Stimulated activated CD8-positive, alpha-beta memory T cell treated with anti-CD3 and anti-CD28 coated beads, Interleukin-15, amount 100 ng/mL, for 24 hours (primary cell): ENCODE data around the gene TAB3.

ENCODE experiments used
- DNase-seq: peaks from one replicate; pipeline ENCODE4 v3.0.0-alpha.2; 2020; ENCODE audit warnings: low read depth

Gene TAB3

DNA sequence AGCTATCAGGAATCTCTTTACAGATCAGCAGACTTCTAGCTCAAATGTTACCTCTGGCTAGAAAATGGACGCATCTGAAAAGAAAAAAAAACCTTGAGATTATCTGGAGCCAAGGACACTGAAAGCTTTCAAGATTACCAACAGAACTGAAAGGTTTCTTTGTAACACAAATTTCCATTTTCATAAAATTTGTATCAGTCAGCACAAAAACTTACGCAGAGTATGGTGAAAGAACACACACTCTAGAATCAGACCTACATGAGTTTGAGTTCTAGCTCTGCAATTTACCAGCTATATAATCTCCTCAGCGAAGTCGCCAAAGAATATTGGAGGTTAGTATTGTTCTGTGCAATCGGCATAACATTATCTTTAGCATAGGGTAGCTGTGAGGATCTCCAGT, 1.8 kb downstream of the TAB3 start:
- DNase-seq: no peak

DNA sequence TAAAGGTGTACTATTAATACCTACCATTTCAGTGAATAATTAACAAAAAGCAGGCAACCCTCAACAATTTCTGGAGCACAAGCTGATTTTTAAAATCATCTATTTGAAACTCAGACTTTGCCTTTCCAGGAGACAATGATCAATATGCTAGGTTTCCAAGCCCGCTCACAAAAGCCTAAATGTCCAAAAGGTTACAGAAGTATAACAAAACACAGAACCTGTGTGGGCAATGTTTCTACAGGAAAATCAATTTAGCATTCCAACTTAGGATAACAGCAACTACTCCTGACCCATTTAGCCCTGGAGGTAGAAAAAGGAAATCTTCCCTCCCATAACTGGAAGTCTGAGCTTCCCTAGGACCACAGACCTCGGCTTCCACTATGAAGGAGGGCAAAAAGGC, 3.9 kb downstream of the TAB3 start:
- DNase-seq: no peak

DNA sequence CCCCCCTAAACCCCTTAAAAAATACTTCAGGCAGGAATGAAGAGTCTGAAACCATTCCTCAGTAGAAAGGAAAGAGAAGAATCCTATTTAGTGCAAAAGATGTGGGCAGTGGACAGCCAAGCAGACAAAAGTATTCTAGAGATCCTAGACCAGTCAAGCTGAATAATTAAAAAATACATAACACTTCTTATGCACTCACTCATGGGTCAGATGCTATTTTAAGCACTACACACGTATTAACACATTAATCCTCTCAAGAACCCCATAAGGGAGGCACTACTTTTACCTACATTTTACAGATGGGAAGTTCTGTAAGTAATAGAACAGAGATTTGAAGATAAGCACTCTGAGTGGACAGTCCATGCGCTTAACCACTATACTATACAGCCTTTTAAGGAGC, 5.9 kb downstream of the TAB3 start:
- DNase-seq: no peak

DNA sequence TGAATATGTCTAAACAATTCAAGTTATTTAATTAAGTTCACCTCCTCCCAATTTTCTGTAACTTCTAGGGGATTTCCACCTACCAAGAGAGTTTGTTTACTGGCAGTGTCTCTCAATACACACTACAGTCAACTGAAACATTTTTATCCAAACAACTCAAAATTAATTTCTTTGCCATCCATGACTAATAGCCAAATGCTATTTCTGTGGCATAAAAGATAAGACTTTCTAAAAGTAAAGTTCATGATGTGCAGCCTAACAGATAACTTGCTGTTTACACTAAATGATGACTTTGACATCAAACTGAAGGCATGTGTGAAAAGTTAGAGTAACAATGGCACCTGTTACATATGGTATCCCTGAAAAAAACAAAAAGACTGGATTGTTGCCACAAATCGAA, 7.3 kb downstream of the TAB3 start:
- DNase-seq: no peak

DNA sequence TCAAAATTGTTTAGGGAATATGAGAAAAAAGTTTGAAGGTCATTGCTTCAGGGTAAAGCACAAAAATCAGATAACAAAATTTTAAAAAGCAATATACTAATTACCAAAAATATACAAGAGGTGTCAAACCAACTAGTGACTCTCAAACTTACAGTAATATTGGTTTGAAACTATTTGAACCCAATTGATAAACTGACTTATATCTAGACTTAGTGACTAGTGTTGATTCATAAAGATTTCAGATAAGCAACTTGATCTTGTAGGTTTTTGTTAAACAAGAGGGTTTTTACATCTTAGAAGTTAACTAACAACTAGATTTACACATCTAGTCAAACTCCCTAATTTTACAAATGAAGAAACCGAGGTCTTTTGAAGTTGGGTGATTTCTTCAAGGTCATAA, 7.7 kb downstream of the TAB3 start:
- DNase-seq: no peak

DNA sequence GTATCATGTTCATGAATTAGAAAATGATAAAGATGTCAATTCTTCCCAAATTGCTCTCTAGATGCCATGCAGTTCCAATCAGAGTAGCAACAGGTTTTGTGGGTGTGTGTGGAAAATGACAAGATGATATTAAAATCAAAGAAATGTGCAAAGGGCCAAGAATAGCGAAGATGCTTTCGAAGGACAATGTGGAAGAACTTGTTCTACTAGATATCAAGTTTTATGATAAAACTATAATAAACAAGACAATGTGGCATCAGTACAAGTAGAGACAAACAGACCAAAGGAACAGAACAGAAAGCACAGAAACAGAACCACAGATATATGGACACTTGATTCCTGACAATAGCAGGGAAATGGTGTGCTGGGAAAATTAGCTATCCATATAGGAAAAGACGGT, 9.0 kb downstream of the TAB3 start:
- no peak for DNase-seq

DNA sequence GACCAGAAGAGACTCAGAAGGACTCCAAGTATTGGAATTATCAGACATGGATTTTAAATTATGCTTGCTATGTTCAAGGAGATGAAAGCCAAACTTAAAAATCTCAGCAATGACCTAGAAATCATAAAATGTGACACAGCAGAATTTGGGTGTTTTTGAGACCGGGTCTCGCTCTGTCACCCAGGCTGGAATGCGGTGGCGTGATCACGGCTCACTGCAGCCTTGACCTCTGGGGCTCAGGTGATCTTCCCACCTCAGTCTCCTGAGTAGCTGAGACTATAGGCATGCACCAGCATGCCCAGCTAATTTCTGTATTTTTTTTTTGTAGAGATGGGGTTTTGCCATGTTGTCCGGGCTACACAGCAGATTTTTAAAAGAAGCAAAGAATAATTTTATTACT, 12.7 kb downstream of the TAB3 start:
- no peak for DNase-seq

DNA sequence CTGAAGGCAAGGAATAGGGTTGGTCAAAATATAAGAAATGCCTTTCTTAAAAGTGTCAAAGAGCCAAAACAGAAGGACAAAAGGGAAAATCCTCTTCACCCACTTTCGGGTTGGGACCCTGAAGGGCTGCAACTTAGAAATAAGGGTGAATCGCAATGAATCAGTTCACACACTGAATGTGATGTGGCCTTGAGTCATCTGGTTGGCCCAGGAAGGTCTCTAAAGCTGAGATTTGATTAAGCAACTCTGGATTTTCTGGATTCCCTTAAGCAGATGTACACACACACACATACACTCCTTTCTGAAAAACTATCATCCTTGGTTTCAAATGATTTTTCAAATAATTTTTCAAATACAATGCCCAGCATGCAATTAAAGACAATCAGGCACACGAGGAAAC, 13.1 kb downstream of the TAB3 start:
- no peak for DNase-seq

DNA sequence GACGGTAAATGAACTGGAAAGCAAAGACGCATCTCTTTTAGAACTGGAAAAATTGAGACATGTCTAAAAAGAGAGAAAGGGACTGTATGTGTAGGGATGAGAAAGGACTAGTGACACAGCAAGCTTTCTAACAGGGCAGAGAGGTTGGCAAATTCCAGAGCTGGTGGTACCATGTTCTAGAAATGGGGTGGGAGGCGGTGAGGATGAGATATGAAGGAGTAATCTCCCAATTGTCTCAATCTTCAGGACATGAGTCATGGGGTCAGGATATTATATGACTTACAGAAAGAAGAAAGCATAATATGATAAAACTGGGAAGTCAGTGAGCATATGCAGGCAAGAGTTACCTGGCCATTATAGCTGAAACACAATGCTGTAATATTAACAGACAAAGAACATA, 14.2 kb downstream of the TAB3 start:
- no peak for DNase-seq

DNA sequence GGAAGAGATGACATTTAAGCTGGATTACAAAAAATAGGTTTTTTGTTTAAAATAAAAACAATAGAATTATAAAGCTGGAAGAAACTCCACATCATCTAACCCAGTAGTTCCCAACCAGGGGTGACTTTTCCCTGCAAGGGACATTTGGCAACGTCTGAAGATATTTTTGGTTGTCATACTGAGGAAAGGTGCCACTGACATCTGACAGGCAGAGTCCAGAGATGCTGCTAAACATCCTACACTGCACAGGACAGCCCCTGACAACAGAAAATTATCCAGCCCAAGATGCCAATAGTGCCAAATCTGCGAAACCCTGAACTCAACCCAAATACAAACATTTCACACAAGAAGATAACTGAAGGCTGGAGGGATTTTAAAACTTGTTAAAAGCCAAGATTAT, 18.5 kb downstream of the TAB3 start:
- DNase-seq: no peak

DNA sequence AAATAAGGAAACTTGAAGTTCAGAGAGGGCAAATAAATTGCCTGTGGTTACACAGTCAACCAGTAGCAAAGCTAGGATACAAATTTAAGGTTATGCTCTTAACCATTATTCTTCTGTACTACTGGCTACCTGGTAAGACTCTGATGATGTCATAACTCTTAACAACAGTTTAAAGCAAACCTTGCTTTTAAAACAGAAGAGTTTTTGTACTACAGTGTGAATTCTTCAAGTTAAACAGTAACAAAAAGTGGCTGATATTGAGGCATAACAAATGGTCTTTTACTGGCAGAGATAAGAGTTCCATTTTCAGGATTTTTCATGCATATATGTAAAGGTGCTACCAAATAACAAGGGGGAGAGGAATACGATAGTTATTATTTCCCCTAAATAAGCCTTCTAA, 23.4 kb downstream of the TAB3 start:
- DNase-seq: no peak

DNA sequence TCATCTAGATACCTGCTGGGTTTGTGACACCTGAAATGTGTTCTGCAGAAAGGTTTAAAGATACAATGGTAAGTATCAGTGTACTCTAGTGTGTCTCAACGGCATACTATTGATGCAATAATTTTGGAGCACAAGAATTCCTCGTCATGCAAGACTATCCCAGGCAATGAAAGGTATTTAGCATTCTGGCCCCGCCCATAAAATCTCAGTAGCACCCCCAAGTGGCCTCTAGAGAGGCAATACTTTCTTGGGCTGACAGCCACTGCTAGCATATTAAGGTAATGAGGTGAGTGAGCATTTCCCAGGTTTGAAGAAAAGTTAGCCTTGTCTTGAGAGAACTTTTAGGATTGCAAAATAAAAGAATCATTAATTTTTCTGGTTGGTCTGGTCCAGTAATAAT, 24.0 kb downstream of the TAB3 start:
- DNase-seq: no peak

DNA sequence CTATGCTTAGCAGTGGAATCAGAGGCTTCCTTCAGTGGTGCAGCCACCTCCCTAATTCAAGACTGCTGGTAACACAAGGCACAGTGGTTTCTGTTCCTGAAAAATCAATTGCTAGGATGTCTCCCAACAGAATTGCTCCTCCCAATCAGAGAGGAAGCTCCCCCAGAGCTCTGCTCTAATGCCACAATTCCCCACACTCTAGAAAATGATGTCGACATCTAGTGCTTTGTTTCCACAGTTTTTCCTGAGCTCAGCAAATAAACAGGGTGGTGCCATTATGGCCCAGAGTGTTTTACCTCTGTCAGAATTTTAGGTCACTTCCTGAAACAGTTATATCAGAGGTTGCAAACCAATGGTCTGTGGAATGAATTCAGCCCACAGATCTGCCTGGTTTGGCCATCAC, 24.7 kb downstream of the TAB3 start:
- no peak for DNase-seq

DNA sequence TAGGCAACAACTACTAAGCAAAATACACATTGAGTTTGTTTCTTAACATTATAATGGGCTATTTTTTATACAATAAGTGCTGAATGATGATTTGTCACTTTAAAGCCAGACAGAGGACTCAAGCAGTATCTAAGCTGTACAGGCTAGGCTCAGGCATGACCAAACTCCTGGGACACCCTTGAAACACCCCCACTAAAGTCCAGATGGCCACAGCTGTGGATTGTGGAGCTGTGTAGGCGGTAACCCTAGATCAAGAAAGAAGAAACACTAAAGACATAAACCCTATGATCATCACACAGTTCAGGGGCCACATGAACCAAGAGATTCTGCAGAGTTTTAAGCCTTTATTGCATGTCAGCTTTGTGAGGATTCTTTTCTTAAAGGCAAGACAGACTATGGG, 25.1 kb downstream of the TAB3 start:
- no peak for DNase-seq

DNA sequence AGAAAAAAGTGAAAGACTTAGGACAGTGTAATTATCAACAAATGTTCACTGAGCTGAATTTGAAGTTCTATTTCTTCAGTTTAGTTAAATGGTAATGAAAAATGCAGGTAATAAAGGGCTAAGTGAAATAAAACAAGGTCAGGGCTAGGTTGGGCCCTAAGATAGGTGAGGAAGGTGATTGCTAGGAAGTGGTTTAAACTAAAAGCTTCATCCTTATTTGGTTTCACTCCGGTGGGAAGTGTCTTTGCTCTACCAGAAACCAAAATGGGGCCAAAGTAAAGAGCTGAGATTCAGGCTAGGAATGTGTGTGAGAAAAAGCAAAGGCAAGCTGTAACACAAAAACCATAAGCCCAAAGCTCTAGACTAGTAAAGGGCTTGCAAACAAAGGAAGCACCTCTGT, 31.0 kb downstream of the TAB3 start:
- no peak for DNase-seq

DNA sequence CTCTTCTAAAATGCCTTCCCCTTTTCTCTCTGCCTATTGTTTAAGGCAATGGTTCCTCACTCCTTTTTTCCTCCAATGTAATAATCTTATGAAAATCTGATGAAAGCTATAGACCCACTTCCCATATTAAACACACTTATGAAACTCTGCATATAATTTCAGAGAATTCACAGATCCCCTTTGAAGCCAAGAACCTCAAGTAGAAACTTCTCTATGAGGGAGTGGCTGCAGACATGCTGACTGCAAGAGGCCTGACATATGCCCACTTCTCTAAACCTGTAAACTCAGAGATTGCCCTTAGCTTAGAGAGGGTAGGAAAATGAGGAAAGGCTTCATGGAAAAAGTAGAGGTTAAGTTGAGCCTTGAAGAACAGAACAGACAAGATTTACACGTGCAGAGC, 37.6 kb downstream of the TAB3 start:
- DNase-seq: no peak

DNA sequence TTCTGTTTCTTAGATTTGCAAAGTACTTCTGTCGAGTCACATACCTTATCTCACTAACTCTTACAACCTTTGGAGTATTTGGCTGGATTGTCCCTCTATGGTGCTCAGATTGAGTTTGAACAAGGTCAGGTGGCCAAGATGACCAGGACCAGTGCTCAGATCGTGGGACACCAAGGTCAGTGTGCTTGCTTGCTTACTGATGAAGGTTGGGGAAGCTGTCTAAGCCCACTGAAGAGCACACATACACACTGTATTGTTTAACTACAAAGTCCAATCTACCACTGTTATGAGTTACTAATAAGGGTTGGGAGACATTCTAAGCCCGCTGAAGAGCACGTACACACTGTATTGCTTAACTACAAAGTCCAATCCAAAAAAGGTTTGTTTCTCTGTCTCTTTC, 53.7 kb downstream of the TAB3 start:
- no peak for DNase-seq

DNA sequence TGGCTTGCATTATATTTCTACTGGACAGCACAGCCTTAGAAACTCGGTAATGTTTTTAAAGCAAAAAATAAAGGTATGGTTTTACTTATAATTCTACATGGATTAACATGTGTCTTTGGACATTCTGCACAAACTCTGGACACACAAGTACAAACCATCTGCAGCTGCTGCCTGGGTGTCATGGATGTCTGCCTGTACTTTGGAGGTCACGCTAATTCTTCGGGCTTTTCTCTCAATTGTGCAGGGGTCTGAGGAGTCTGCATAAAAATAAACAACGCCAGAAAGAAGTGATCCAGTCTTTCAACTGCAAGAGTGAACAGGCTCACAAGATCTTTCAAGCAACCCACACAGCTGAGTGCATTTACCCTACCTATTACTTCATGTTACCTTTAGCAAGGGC, 55.2 kb downstream of the TAB3 start:
- no peak for DNase-seq

DNA sequence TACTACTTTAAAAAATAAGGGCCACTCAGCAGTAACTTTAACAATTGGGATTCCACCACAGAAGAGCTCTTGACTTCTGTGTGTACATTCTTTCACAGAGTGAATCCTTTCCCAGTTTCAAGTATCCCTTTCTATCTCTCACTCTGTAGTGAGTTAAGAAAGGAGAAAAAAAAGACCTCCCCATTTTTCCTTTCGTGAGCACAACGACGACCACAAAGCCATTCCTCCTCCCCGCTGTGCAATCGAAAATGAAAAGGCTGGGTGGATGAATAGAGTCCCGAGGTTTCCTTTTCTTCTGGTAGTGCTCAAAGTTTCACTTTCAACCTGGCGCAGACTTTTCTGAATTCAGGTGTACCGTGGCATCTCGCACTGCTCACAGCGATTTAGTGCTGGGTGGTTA, 58.0 kb downstream of the TAB3 start:
- DNase-seq: no peak

DNA sequence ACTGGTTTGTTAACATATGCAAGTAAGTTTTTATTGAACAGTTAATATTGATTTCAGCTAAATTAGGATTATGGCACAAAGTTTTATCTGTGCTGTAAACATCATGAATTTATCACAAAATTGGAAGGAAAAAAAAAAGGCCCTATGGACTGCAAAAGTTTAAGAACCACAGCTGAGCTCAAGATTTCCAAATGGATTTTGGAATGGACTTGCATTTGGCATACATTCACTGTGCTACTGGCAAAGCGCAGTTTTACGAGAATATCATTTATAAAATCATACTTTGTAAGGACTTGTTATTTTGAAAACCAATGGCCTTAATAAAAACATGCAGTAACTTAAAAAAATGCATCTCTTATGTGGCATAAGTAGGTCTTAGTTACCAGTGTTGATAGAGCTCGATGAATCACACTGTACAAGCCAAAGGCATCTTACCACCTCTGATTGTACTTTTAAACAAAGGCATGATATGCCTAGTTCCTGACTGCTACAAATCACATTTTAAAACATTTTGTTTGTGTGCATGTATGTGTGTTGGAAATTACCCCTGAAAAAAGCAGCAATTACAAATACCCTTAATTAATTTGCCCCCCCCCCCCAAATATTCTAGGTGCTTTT, 58.6 kb downstream of the TAB3 start:
- no peak for DNase-seq

DNA sequence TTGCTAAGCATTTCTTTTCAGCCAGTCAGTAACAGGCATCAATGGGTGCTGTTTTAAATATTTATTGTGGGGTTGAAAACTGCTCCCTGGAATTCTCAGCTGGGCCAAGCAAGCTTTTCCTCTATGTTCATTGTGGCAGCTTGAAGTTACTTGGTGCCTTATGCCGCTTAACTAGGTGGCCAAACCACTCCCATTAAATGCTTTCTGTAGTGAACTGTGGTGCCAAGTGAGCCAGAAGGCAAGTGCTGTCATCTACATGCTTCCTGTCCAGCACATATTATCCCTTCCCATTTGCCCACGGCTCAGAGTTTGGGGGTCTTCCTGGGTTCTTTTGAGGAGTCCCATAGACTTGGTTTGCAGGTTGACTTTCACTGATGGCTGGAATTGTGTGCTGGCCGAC, 64.8 kb downstream of the TAB3 start:
- DNase-seq: no peak

DNA sequence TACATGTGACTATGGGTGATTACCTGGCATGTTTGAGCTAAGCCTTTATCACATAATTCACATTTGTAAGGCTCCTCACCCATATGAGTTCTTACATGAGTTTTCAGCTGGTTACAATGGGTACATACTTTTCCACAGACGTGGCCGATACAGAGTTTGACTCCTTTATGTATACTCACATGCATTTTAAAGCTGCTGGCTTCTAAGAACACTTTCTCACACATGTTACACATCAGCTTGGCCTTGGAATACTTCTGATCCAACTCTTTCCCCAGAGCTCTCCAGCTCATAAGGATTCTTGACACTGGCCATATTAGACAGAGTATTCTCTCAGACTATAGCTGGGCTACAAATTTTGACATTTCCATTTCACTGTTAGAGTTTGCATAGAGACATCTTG, 66.3 kb downstream of the TAB3 start:
- no peak for DNase-seq

DNA sequence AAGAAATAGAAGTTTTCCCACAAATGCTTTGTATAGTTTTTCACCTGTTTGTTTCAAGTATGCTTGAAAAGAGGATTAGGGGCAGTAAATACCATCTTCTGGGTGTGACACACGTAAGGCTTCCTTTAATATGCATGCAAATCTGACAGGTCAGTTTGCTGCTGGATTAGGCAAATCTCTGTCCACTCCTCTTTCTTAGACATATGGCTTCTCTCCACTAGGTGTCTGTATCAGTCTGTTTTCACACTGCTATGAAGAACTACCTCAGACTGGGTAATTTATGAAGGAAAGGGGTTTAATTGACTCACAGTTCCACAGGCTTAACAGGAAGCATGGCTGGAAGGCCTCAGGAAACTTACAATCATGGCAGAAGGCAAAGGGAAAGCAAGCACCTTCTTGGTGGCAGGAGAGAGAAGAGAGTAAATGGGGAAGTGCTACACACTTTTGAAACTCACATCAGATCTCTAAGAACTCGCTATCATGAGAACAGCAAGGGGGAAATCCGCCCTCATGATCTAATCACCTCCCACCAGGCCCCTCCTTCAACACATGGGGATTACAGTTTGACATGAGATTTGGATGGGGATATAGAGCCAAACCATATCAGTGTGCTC, 66.9 kb downstream of the TAB3 start:
- DNase-seq: no peak

DNA sequence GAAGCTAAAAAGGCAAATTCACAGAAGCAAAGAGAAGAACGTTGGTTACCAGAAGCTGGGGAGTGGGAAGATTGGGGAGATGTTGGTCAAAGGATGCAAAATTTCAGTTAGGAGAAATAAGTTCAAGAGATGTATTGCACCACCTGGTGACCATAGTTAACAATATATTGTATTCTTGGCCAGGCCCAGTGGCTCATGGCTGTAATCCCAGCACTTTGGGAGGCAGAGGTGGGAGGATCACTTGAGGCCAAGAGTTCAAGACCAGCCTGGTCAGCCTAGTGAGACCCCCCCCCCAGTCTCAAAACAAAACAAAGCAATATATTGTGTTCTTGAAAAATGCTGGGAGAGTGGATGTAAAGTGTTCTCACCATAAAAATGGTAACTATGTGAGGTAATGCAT, 67.9 kb downstream of the TAB3 start:
- no peak for DNase-seq

DNA sequence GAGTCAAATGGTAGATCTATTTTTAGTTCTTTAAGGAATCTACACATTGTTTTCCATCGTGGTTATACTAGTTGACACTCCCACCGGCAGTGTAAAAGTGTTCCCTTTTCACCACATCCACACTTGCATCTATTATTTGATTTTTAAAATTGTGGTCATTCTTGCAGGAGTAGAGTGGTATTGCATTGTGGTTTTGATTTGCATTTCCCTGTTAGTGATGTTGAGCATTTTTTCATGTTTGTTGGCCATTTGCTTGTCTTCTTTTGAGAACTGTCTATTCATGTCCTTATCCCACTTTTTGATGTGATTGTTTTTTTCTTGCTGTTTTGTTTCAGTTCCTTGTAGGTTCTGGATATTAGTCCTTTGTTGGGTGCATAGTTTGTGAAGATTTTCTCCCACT, 70.0 kb downstream of the TAB3 start:
- DNase-seq: no peak
